ENCODE results near the gene TPRG1L. TPM values are rescaled to one million over a fixed set of nuclear protein-coding genes. Genes with fewer than 3 reads are reported as not detected.

Gene TPRG1L
- total and polyA plus RNA-seq, 4 donors = 24.1 to 46.6 (median 32.9) TPM

DNA sequence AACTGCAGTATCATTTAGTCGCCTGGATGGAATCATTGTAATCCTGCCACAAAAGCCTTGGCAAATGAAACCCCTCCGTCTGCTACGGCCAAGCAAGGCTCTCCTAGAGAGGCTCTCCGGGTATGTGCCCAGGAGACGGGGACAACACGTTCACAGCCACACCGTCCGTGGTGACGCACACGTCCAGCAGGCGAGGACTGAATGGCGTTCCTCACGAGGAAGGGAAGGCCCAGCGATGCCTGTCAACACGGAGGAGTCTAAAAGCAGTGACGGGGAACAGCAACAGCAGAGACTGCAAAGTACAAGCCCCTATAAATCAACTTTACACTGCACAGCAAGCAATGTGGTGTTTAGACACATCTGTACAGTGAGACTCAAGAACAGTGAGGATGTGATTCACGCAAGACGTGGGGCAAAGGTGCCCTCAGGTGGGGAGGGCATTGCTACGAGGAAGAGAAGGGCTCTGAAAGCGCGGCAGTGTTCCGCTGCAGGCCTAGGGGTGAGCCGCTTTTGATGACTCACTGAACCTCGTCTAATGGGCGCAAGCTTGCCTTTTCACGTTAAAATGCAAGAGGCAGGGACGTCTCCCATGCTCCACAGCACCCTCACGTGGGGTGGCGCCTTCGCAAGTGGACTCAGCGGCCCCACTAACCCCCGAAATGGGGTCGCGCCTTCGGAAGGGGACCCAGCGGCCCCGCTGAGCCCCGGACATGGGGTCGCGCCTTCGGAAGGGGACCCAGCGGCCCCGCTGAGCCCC lies 18.3 kb downstream of the TPRG1L start:
- H3K27ac ChIP-seq (ENCODE audit: low read depth in 1 of 2, low read length in 1 of 2) = no peak overlapping the region
- H3K4me1 ChIP-seq (ENCODE audit: control insufficient read depth in 5 of 5, insufficient read depth in 5 of 5, low read length in 5 of 5) = no peaks in the 10 kb centered on the region
- no peak for ATAC-seq (ENCODE audit: insufficient read depth, low FRiP score)
- 93 to 96% methylated on average over 40 to 43 of the region's 43 CpGs for WGBS, 2 donors
- H3K4me3 ChIP-seq = no peak overlapping the region
- H3K9ac ChIP-seq (ENCODE audit: insufficient read depth in 1 of 2, low read length in 2 of 2) = no peak overlapping the region
- H3K27me3 ChIP-seq (ENCODE audit: control insufficient read depth in 3 of 3, insufficient read depth in 3 of 3, low read length in 2 of 3) = no peaks in the 10 kb centered on the region
- H3K36me3 ChIP-seq (ENCODE audit: control insufficient read depth in 4 of 4, insufficient read depth in 4 of 4, low read length in 4 of 4) = peaks cover 8 to 40% (median 9%) of the 10 kb centered on the region in 4 donors
- TF ChIP-seq, protein P1, sequence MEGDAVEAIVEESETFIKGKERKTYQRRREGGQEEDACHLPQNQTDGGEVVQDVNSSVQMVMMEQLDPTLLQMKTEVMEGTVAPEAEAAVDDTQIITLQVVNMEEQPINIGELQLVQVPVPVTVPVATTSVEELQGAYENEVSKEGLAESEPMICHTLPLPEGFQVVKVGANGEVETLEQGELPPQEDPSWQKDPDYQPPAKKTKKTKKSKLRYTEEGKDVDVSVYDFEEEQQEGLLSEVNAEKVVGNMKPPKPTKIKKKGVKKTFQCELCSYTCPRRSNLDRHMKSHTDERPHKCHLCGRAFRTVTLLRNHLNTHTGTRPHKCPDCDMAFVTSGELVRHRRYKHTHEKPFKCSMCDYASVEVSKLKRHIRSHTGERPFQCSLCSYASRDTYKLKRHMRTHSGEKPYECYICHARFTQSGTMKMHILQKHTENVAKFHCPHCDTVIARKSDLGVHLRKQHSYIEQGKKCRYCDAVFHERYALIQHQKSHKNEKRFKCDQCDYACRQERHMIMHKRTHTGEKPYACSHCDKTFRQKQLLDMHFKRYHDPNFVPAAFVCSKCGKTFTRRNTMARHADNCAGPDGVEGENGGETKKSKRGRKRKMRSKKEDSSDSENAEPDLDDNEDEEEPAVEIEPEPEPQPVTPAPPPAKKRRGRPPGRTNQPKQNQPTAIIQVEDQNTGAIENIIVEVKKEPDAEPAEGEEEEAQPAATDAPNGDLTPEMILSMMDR (IDR thresholded peaks at IDR 0.05; ENCODE audit: control extremely low read depth, extremely low read depth) = no peak
- no peaks in the 10 kb centered on the region for H3K9me3 ChIP-seq (ENCODE audit: control insufficient read depth in 4 of 4, insufficient read depth in 3 of 4, low read length in 3 of 4)
- DNase-seq = no peak

DNA sequence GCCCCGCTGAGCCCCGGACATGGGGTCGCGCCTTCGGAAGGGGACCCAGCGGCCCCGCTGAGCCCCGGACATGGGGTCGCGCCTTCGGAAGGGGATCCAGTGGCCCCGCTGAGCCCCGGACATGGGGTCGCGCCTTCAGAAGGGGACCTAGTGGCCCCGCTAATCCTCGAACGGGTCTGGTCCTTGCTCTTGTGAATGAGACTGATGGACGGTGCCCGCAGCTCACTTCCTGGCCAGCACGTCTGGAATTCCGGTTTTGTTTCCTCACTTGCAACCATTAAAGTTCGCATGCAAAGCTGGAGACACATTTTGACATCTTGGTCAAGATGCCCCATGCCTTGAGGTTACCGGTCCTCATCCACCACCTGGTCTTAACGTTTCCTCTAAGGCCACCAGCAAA lies 19.5 kb downstream of the TPRG1L start:
- Histone ChIP-seq H3K4me1 (ENCODE audit: control insufficient read depth in 5 of 5, insufficient read depth in 5 of 5, low read length in 5 of 5) (peaks cover 0 to 5% (median 3%) of the 10 kb centered on the region in 5 donors), H3K27ac (ENCODE audit: low read depth in 1 of 2, low read length in 1 of 2) (no peak overlapping the region), H3K9me3 (ENCODE audit: control insufficient read depth in 4 of 4, insufficient read depth in 3 of 4, low read length in 3 of 4) (no peaks in the 10 kb centered on the region), H3K9ac (ENCODE audit: insufficient read depth in 1 of 2, low read length in 2 of 2) (no peak overlapping the region), H3K36me3 (ENCODE audit: control insufficient read depth in 4 of 4, insufficient read depth in 4 of 4, low read length in 4 of 4) (peaks cover 4 to 36% (median 9%) of the 10 kb centered on the region in 4 donors), H3K4me3 (no peak overlapping the region), H3K27me3 (ENCODE audit: control insufficient read depth in 3 of 3, insufficient read depth in 3 of 3, low read length in 2 of 3) (no peaks in the 10 kb centered on the region)
- DNase-seq = no peak
- TF ChIP-seq, protein P1 (IDR thresholded peaks at IDR 0.05; ENCODE audit: control extremely low read depth, extremely low read depth) = no peak
- 92 to 93% methylated on average over 17 to 23 of the region's 25 CpGs for whole genome bisulfite sequencing, 2 donors
- ATAC-seq (ENCODE audit: insufficient read depth, low FRiP score) = no peak

DNA sequence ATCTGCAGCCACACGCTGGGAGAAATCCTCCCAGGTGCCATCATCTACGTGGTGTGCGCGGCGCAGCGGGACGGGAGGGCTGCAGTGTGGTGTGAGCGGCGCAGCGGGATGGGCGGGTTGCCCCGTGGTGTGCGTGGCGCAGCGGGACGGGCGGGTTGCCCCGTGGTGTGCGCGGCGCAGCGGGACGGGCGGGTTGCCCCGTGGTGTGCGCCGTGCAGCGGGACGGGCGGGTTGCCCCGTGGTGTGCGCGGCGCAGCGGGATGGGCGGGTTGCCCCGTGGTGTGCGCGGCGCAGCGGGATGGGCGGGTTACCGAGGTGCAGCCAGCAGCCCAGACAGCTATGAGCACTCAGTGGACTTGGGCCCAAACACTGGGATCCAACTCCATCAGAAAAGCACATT lies 20.4 kb downstream of the TPRG1L start:
- H3K36me3 ChIP-seq (ENCODE audit: control insufficient read depth in 4 of 4, insufficient read depth in 4 of 4, low read length in 4 of 4) = peaks cover 4 to 27% (median 9%) of the 10 kb centered on the region in 4 donors
- ATAC-seq (ENCODE audit: insufficient read depth, low FRiP score) (no peak), DNase-seq (no peak)

More for the DNA sequence above, 20.4 kb downstream of the TPRG1L start:
- TF ChIP-seq, protein P1 (IDR thresholded peaks at IDR 0.05; ENCODE audit: control extremely low read depth, extremely low read depth) = no peak
- Histone ChIP-seq H3K9me3 (ENCODE audit: control insufficient read depth in 4 of 4, insufficient read depth in 3 of 4, low read length in 3 of 4) (no peaks in the 10 kb centered on the region), H3K27me3 (ENCODE audit: control insufficient read depth in 3 of 3, insufficient read depth in 3 of 3, low read length in 2 of 3) (peaks cover 0 to 2% (median under 1%) of the 10 kb centered on the region in 3 donors), H3K9ac (ENCODE audit: insufficient read depth in 1 of 2, low read length in 2 of 2) (no peak overlapping the region), H3K4me1 (ENCODE audit: control insufficient read depth in 5 of 5, insufficient read depth in 5 of 5, low read length in 5 of 5) (peaks cover 0 to 8% (median 3%) of the 10 kb centered on the region in 5 donors), H3K4me3 (no peak overlapping the region), H3K27ac (ENCODE audit: low read depth in 1 of 2, low read length in 1 of 2) (no peak overlapping the region)
- 97% methylated on average over 41 to 43 of the region's 43 CpGs for WGBS, 2 donors
